Measurements from ENCODE around the gene ZNF592.

GRCh38 chr15:84805221-84805620 lies 56.8 kb downstream of the ZNF592 start:
- TF ChIP-seq CTCF (optimal IDR thresholded peaks at IDR 0.05 in 1 of 3, IDR thresholded peaks at IDR 0.05 in 1 of 3, conservative IDR thresholded peaks at IDR 0.05 in 1 of 3; ENCODE audit: extremely low read depth in 1 of 3, insufficient read depth in 2 of 3, low read length in 3 of 3) (no peak), EZH2 (IDR thresholded peaks at IDR 0.05; ENCODE audit: low read length) (no peak)

All from keratinocyte (primary cell).